Activated T-cell treated with anti-CD3 and anti-CD28 coated beads, Interleukin-2, amount 50 U/mL, for 72 hours (primary cell): ENCODE measurements around the gene OR4L1. TPM values are rescaled to one million over a fixed set of nuclear protein-coding genes. Genes with fewer than 3 reads are reported as not detected.
A peak's percentile ranks its signal among the peaks of the same experiment; 100 is the strongest.
"Not testable (repeated sequence)": the region's sequence is repeated elsewhere in the genome, so short reads cannot be mapped to it uniquely, and the experiment has no call there.

ENCODE experiments used
- ATAC-seq, 2 donors: fragments of 150-1000 bp; cut with Tn5 transposase; replicated peaks in 1 of 2; 2 replicates each; pipeline ENCODE4 v1.10.0; 2021; ENCODE audit warnings: moderate library complexity in 2 of 2, mild to moderate bottlenecking in 1 of 2
- DNase-seq, 2 donors: peaks; one replicate each; pipeline ENCODE4 v3.0.0; 2021 to 2022; ENCODE audit warnings: mixed read lengths in 1 of 2
- H3K27ac Mint-ChIP-seq: one replicate; pipeline ENCODE4 v1.8.0; 2022; ENCODE audit warnings: mild to moderate bottlenecking, moderate library complexity, mixed read lengths
- H3K27me3 Mint-ChIP-seq: one replicate; pipeline ENCODE4 v1.8.0; 2022; ENCODE audit warnings: low read depth, mixed read lengths
- H3K36me3 Mint-ChIP-seq, 2 donors: one replicate each; pipeline ENCODE4 v1.8.0; 2022; ENCODE audit warnings: mixed read lengths in 2 of 2, mild to moderate bottlenecking in 1 of 2; ENCODE audit not compliant: insufficient read depth in 2 of 2
- H3K4me1 Mint-ChIP-seq: one replicate; pipeline ENCODE4 v1.8.0; 2022; ENCODE audit warnings: low read depth, mixed read lengths
- H3K4me3 Mint-ChIP-seq, 2 donors: one replicate each; pipeline ENCODE4 v1.8.0; 2022; ENCODE audit warnings: mild to moderate bottlenecking in 2 of 2, mixed read lengths in 2 of 2, moderate library complexity in 2 of 2
- H3K9me3 Mint-ChIP-seq, 2 donors: one replicate each; pipeline ENCODE4 v1.8.0; 2022; ENCODE audit warnings: mixed read lengths in 2 of 2
- total RNA-seq, 2 donors: library from RNA; stranded (reverse); gene quantifications; one replicate each; pipeline ENCODE4 v1.2.3, GENCODE V29; 2022

Gene OR4L1
- total RNA-seq, result not detected

GRCh38 chr14:20059745-20060144 is at the start of gene OR4L1:
Gene OR4L1, plus strand, starts transcription at chr14:20060045. Its CDS starts 0 bp downstream, at chr14:20060045.
- H3K9me3 Mint-ChIP-seq, result peaks cover 0 to 5% of the 10 kb centered on the region in 2 donors
- no peaks in the 10 kb centered on the region for H3K27me3 Mint-ChIP-seq
- H3K27ac Mint-ChIP-seq, result no peak within 1 kb of the TSS
- DNase-seq (no peak), ATAC-seq (no peak)
- no peak within 1 kb of the TSS for H3K4me3 Mint-ChIP-seq
- no peaks in the 10 kb centered on the region for H3K4me1 Mint-ChIP-seq
- H3K36me3 Mint-ChIP-seq, result no peaks in the 10 kb centered on the region

GRCh38 chr14:20019257-20019865 is 40.5 kb upstream of the OR4L1 start, which contains the start of gene OR4K14:
Gene OR4K14, minus strand, starts transcription at chr14:20019307. Its CDS starts 4,114 bp downstream, at chr14:20015193.
- DNase-seq (no peak), ATAC-seq (no peak)
- H3K27ac Mint-ChIP-seq, result no peak within 1 kb of the TSS
- peaks cover 0 to under 1% of the 10 kb centered on the region in 2 donors for H3K9me3 Mint-ChIP-seq
- H3K4me3 Mint-ChIP-seq, result no peak within 1 kb of the TSS
- H3K36me3 Mint-ChIP-seq, result no peaks in the 10 kb centered on the region
- H3K27me3 Mint-ChIP-seq, result no peaks in the 10 kb centered on the region
- H3K4me1 Mint-ChIP-seq, result no peaks in the 10 kb centered on the region

GRCh38 chr14:20031058-20031457 is 28.8 kb upstream of the OR4L1 start:
- Mint-ChIP-seq H3K36me3 (no peaks in the 10 kb centered on the region), H3K4me3 (no peak overlapping the region)
- no peak for ATAC-seq

GRCh38 chr14:20035449-20035848 is 24.4 kb upstream of the OR4L1 start:
- Mint-ChIP-seq H3K4me1 (peaks cover 6% of the 10 kb centered on the region), H3K27ac (no peak overlapping the region), H3K27me3 (no peaks in the 10 kb centered on the region), H3K36me3 (no peaks in the 10 kb centered on the region), H3K4me3 (no peak overlapping the region), H3K9me3 (peaks cover 0 to 2% of the 10 kb centered on the region in 2 donors)
- DNase-seq (no peak), ATAC-seq (peak; percentile 63 to 69)

More at GRCh38 chr14:20031058-20031457, 28.8 kb upstream of the OR4L1 start:
- no peak overlapping the region for H3K27ac Mint-ChIP-seq
- peaks cover 6% of the 10 kb centered on the region for H3K4me1 Mint-ChIP-seq
- no peak for DNase-seq
- H3K27me3 Mint-ChIP-seq, result no peaks in the 10 kb centered on the region
- H3K9me3 Mint-ChIP-seq, result peaks cover 2% of the 10 kb centered on the region in 2 donors

GRCh38 chr14:20035938-20036337 is 23.9 kb upstream of the OR4L1 start, which contains the start of gene OR4K13:
Gene OR4K13, minus strand, starts transcription at chr14:20036038. Its CDS starts 1,280 bp downstream, at chr14:20034758.
- H3K27ac Mint-ChIP-seq, result no peak within 1 kb of the TSS
- DNase-seq (no peak), ATAC-seq (no peak)
- H3K9me3 Mint-ChIP-seq, result peaks cover 0 to 2% of the 10 kb centered on the region in 2 donors
- H3K4me1 Mint-ChIP-seq, result peaks cover 6% of the 10 kb centered on the region
- no peaks in the 10 kb centered on the region for H3K36me3 Mint-ChIP-seq
- H3K4me3 Mint-ChIP-seq, result no peak within 1 kb of the TSS
- H3K27me3 Mint-ChIP-seq, result no peaks in the 10 kb centered on the region

- no peaks in the 10 kb centered on the region for H3K36me3 Mint-ChIP-seq
- no peaks in the 10 kb centered on the region for H3K4me1 Mint-ChIP-seq
- no peak overlapping the region for H3K27ac Mint-ChIP-seq
- peaks cover 3% of the 10 kb centered on the region for H3K27me3 Mint-ChIP-seq
- peaks cover 2 to 4% of the 10 kb centered on the region in 2 donors for H3K9me3 Mint-ChIP-seq
- ATAC-seq (no peak), DNase-seq (no peak)
- H3K4me3 Mint-ChIP-seq, result no peak overlapping the region
These were observed 15.6 kb upstream of the OR4L1 start for GRCh38 chr14:20044243-20044642.

GRCh38 chr14:20048202-20048601 is 11.6 kb upstream of the OR4L1 start:
- no peak for ATAC-seq
- no peak for DNase-seq
- Mint-ChIP-seq H3K4me1 (no peaks in the 10 kb centered on the region), H3K27ac (no peak overlapping the region), H3K36me3 (no peaks in the 10 kb centered on the region), H3K9me3 (no peaks in the 10 kb centered on the region), H3K27me3 (peaks cover 14% of the 10 kb centered on the region), H3K4me3 (no peak overlapping the region)

GRCh38 chr14:20092050-20092449 is 32.2 kb downstream of the OR4L1 start:
- DNase-seq (no peak), ATAC-seq (no peak)
- Mint-ChIP-seq H3K27ac (no peak overlapping the region), H3K9me3 (no peaks in the 10 kb centered on the region), H3K27me3 (no peaks in the 10 kb centered on the region), H3K36me3 (no peaks in the 10 kb centered on the region), H3K4me3 (no peak overlapping the region), H3K4me1 (no peaks in the 10 kb centered on the region)

GRCh38 chr14:20093442-20093841 is 33.6 kb downstream of the OR4L1 start:
- H3K9me3 Mint-ChIP-seq, result no peaks in the 10 kb centered on the region
- H3K27me3 Mint-ChIP-seq, result peaks cover 1% of the 10 kb centered on the region
- no peak overlapping the region for H3K27ac Mint-ChIP-seq
- H3K4me1 Mint-ChIP-seq, result no peaks in the 10 kb centered on the region
- ATAC-seq (no peak), DNase-seq (no peak)
- H3K36me3 Mint-ChIP-seq, result no peaks in the 10 kb centered on the region
- H3K4me3 Mint-ChIP-seq, result no peak overlapping the region

GRCh38 chr14:20098926-20099770 is 39.3 kb downstream of the OR4L1 start:
- H3K4me1 Mint-ChIP-seq, result not testable (repeated sequence)

GRCh38 chr14:20110438-20110837 is 50.6 kb downstream of the OR4L1 start, which contains the start of gene OR4K17:
Gene OR4K17, plus strand, starts transcription at chr14:20110739. Its CDS starts 6,761 bp downstream, at chr14:20117500.
- Mint-ChIP-seq H3K9me3 (peaks cover under 1 to 1% of the 10 kb centered on the region in 2 donors), H3K4me1 (no peaks in the 10 kb centered on the region), H3K27me3 (peaks cover 11% of the 10 kb centered on the region), H3K4me3 (no peak within 1 kb of the TSS), H3K27ac (no peak within 1 kb of the TSS), H3K36me3 (no peaks in the 10 kb centered on the region)
- no peak for ATAC-seq
- DNase-seq, result no peak

More at GRCh38 chr14:20098926-20099770, 39.3 kb downstream of the OR4L1 start:
- H3K9me3 Mint-ChIP-seq, H3K27me3 Mint-ChIP-seq, H3K4me3 Mint-ChIP-seq, H3K36me3 Mint-ChIP-seq, ATAC-seq, H3K27ac Mint-ChIP-seq, DNase-seq: not testable (repeated sequence)
